Stimulated activated CD4-positive, alpha-beta T cell treated with anti-CD3 and anti-CD28 coated beads, TNF-alpha, amount 100 ng/mL, for 48 hours (primary cell): ENCODE measurements around the gene LCP2.
"Not testable (repeated sequence)": the region's sequence is repeated elsewhere in the genome, so short reads cannot be mapped to it uniquely, and the experiment has no call there.

ENCODE experiments used
- DNase-seq, 3 donors: peaks; one replicate each; pipeline ENCODE4 v3.0.0-alpha.2; 2020; ENCODE audit warnings: low read depth in 3 of 3

LCP2 gene

DNA sequence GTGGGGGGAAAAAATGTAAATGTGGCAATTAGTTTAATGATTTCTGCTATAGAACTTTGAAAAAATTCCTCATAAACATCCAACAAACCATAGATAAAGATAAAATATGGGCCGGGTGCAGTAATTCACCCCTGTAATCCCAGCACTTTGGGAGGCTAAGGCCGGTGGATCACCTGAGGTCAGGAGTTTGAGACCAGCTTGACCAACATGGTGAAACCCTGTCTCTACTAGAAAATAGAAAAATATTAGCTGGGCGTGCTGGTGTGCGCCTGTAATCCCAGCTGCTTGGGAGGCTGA, 48.7 kb downstream of the LCP2 start:
- not testable (repeated sequence) for DNase-seq

DNA sequence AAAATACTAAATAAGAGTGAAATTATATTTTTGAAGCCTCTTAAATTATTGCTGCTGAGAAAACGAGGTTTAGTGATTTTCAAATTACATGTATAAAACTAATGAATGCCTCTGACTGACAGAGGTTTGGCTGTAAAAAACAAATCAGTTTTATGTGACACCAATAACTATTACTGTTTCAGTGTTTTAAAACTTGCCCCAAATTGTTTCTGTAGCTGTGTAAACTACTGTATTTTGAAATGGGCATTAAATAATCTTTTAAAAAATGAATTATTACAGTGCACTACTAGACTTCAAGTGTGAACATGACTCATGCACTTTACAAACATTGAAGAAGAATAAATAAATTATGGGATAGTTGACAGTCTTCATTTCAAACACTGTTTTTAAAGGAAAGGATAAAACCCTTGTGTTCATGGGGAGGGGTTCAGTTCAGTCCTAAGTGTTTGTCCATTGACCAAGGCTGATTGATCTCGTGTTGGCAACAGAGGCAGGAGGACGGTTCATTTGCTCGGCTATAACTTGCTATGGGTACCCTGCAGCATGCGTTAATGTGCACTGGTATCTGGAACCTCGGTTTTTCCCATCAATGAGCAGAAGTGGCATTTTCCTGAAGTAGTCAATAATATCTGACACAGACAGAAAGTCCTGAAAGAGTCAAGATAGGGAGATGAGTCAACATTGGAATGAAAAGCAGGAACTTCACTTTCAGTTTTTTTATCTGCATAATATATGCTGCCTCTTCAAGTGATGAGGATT, 49.2 kb downstream of the LCP2 start:
- DNase-seq: no peak

DNA sequence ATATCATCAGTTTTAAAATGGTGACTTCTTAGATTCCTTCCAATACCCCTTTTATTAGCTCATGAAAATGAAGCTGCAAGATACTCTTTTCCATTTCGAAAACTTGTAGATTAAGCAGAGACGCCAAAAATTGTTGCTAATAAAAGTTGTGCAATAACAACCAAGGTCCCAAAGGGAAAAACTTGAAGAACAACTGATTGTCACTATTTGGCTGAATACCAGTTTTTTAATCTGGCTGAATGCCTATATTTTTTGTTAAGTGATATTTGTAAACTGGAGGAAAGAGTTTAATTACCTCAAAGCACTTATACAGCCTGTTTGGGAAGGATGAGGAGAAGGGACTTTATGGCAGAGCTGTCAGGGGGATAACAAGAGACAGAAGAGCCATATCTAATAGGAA, 50.2 kb downstream of the LCP2 start:
- DNase-seq: no peak

DNA sequence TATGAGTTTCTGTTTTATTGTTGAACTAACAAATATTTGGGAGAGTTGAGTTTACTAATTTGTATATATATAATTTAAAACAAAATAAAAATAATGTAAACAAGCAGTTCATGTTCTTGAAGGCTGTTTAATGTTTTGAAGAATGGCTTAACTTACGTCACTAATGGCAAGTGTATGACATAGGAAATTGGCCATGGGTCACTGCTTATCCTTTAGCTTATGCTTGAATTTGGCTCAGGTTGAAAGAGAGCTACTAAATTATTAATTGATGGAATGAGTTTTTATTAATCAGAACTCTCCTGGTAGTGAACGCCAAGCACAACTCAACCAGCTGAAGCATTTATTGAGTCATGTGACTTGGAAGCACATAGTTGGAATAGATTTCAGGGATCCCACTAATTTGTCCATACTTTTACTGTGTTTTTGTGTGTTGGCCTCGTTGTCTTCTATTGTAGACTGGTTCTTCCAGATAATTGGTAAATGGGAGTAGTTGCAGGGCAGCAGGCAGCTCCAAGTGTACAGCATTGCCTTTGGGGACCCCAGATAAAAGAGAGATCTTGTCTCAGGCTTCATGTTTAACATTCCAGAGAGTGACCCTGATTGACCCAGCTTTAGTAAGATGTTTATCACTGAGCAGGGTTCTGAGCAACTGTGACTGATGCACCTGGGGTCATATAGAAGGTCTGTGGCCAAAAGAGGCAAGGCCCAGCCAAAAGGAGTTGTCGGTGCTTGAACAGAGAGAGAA, 51.3 kb downstream of the LCP2 start:
- DNase-seq: no peak

DNA sequence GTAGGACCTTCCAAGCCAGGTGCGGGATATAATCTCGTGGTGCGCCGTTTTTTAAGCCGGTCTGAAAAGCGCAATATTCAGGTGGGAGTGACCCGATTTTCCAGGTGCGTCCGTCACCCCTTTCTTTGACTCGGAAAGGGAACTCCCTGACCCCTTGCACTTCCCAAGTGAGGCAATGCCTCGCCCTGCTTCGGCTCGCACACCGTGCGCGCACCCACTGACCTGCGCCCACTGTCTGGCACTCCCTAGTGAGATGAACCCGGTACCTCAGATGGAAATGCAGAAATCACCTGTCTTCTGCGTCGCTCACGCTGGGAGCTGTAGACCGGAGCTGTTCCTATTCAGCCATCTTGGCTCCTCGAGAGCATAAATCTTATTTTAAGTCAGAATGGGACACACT, 52.1 kb downstream of the LCP2 start:
- not testable (repeated sequence) for DNase-seq

DNA sequence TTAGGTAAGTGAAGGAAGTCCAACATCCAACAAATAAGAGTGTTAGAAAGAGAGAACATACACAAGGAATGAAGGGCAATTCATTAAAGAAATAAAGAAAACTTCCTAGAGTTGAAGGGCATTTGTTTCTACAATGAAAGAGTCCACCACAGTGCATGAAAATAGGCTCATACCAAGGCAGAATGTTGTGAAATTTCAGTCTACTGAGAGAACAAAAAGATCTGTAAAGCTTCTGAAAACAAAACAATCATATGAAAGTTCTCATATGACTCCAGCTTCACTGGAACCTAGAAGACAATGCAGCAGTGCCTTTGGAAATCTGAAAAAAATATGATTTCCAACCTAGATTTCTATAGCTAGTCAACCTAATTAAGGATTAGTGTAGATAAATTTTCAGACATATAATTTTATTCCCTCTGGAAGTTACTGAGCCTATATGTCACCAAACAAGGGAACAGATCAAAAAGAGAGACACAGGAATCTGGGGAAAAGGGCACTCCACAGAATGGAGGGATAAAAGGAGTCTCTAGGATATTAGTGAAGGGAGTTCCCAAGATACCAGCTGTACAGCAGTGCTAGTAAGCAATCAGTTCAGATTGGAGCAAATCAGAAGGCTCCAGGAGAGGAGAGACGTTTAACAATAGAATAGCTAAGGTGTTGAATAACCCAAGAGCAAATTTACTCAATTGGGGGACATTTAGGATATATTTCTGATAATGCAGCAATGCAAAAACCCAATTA, 59.0 kb downstream of the LCP2 start:
- no peak for DNase-seq

DNA sequence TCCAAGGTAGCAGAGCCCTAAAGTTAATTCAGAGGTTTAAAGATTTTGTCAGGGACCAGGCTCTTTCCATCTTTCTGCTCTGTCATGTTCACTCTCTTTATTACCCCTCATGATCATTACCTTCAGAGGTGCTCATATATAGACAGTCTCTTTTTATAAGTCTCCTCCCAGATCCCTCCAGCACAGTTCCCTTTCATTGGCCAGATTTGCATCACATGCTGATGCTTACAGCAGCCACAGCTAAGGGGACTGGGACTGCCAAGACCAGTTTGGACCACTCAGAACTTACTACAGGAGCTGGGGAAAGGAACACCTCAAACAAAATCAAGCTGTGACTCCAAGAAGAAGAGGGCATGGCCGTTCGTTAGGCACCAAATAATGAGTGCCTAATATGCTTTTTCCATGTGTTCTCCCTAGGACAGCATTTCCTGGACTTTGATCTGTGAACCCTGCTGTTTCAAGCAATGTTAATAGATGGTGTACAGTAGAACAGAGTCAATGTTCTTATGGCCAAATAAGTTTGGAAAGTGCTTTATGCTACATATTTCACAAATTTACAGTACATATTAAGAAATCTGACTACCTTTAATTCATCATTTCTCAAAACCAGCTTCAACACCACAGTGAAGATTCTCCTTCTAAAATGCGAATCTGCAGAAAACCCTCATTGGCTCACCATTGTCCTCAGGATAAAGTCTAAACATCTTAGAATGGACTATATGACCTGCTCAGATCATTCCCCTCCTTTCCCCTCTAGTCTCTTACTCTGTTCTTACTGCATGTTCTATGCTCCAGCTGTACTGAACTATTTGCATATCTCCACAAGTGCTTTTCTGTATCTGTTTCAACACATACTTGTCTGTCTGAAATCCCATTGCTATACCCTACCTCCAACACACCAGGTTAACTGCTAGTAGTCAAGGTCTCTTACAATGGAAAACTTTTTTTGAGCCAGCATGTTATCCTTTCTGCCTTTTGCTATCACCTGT, 61.4 kb downstream of the LCP2 start:
- no peak for DNase-seq

DNA sequence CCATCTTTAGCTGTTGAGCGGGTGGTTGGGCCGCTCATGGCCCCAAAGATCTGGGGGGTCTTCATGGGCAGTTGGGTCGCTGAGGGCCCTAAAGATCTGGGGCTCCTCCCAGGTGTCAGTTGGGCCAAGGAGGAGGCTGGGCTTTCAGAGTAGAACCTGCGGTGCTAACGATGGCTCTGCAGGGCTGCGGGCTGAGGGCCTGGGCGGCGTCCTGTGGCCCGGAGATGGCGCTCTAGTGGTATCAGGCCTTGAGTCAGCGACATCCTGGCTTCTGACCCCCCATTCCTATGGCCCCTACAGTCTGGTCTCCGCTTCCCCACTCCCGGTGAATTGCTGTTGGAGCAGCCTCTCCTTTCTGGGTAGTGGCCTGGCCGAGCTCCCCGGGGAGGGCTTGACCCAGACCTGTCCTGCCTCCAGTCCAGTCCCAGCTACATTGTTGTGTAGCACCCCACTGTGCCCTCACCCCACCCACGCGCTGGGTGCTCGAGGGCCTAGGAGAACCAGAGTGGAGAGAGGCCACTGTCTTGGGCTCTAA, 64.2 kb downstream of the LCP2 start:
- no peak for DNase-seq

DNA sequence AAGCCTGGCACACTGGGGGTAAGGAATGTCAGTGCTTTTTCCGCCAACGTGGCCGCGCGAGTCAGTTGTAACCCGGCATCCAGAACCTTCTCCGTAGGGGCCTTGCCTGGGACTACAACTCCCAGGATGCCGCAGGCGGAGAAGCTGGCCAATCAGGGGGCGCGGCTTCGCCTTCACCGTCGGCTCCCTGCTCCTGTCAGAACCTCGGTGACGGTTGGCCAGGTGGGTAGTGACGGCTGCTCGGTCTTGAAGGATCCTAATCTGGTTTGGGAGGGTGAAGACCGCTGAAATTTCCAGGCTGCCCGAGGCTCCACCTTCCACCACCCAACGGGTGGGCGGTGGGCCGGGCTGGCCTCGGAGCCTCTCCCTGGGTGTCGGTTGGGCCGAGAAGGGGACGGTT, 64.8 kb downstream of the LCP2 start, which contains the start of gene C5orf58:
Gene C5orf58 (plus strand): TSS at position 200 of the 400 bp plus-strand sequence. CDS start 1,992 bp downstream, outside the sequence.
- no peak for DNase-seq

DNA sequence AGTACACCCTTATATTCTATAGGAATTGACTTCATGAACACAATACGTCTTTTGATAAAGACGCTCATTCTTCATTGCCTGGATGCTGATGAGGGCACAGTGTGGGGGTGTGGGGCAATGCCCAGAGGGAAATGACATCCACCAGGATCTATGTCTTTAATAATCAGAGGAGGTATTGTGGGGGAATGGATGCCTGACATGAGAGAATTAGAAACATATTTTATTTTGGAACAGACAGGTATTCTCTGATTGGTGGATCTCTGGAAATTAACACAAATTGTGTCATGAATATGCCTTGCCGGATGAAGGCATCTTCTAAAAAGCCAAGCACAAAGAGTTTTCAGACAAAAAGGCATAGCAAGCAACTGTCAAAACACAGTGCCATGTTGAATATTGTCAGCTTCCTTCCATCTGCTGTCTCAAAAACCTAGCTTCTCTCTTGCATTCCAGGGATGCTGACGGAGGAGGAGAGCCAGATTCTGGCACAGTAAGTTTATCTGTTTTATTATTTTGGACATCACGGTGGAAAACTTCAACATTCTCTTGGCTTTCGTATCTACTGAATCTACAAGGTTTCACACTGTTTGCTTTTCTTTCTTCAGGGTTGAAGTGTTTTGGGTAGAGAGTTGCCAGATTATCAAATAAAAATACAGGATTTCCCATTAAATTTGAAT, 68.7 kb downstream of the LCP2 start:
- no peak for DNase-seq

DNA sequence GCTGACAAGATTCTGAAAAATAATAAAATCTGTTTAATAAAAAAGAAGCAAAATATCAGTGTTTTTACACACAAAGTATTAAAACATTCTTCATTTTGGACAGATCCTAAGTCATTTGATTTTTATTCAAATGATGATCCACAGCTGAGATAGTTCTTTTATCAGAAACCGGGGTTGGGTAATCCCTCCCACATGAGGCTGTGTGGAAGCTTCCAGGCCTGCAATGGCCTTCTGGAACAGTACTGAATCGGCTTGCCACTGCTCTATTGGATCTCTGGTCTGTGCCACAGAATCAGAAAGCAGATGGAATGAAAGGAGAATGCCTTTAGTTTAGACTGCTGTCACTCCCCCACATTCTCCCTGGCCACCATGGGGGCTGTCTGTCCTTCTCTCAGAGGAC, 70.9 kb downstream of the LCP2 start:
- no peak for DNase-seq

DNA sequence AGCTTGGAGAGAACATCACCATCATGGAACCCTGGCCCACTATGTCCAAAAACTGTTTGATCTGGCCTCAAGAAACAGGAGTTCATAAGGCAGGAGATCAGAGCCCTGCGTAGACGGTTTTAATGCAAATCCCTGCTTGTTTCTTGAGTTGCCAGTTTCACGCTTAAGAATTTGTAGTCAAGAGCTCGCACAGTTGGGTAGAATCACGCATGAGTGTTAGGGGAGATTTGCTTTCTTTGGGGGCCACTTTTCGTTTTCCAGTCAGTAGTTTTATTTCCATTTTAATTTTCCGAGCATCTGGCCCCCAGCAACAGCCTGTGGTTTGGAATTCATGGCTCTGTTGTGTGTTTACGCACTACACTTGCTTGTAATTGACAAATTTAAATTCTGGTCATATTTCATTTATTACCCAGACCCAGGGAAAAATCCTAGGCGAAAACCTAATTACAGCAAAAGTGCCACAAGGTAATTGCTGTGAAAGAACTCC, 71.4 kb downstream of the LCP2 start:
- no peak for DNase-seq

DNA sequence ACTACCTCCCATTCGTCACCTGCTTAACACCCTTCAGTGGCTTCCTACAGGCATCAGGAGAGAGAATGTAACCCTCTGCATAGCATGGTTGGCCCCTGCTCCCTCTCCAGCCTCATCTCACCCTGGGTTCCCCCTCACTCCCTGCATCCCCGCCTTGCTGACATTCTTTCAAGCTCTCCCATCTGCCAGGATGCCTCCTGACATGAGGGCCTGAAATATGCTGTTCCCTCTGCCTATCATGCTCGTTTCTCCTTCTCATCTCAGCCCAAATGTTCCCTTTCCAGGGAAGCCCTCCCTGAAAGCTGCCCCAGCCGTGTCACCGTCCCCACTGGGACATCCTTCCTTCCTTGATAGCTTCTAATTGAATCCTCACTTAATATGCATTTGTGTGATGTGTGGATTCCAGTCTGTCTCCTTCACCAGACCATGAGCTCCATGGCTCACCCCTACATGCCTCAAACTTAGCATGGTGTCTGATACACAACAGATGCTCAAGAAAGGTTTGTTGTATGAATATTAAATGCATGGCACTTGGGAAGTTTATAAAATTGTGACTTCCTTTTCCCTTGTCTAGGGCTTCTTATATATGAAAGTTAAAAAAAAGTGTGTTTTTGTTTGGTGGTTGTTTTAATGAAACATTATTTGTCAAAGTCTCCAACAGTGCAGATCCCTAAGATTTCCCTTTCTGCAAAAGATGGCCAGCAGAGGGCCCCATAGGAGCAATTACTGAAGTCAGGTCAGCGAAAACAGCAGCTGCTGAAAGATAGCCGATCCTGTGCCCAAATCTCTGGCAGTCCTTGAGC, 72.0 kb downstream of the LCP2 start:
- peak; percentile 41 to 76 (median 73) for DNase-seq

DNA sequence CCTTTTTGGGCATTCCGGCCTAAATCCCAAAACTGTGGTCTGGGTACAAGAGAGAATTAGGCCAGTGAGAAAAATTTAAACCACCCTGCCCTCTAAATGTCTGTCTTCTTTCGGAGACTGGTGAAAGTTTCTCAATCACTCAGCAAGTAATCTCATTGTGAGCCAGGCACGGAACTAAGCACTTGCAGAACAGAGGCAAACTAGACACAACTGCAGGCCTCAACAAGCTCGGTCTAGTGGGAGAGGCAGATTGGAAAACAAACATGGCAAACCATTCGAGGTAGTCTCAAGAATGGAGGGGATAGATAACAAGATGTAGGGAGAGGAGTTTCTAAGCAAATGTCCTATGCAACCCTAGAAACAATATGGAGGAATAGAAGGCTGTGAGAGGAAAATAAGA, 73.7 kb downstream of the LCP2 start:
- DNase-seq: no peak

DNA sequence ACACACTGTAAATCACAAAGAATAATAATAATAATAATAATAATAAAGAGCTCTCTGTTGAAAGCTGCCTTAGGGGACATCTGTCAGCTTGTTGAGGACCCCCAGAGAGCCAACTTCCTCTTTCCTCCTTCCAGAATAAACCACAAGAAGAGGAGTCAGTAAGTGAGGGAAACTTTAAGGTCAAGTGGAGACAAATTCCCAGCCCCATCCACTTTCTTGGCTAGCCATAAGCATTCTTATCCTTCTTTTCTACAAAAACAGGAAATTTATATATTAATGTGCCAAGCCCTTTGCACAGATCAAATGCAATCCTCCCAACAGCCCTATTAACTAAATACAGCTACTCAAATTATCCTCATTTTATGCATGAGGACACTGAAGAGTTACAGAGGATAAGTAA, 74.2 kb downstream of the LCP2 start:
- no peak for DNase-seq

DNA sequence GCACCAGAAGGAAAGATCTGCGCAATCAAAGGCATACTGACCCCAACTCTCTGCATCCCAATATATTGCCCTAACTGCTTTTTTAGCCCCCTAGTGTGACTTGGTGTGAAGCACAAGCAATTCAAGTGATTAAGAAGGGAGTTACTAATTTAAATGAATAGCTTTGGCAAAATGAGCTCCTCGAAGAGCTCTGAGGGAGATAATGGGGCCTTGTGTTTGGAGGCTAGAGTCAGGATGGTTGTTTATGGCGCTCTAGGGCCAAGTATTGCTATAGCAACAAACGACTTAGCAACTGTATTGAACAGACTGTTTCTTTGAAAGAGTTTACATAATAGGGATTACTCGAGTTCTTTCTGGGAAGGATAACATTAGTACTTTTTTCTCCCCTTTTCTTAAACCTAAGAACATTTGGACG, 76.2 kb downstream of the LCP2 start:
- no peak for DNase-seq

DNA sequence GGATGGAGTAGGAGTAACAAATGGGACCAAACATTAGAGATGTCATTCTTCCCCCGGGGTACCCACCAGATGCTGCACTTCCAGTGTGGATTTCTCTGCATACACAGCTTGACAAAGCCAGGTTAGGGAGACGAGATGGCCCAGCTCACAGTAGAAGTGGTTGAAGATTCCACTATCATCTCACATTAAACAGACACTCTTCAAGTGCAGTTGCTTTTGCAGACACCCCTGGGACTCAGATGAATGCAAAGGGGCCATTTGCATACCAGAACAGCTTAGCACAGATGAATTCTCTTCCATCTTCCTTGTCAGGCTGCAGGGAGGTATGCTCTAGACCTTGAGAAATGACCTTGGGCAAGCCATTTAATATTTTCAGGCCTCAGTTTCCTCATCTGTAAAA, 77.4 kb downstream of the LCP2 start:
- no peak for DNase-seq

DNA sequence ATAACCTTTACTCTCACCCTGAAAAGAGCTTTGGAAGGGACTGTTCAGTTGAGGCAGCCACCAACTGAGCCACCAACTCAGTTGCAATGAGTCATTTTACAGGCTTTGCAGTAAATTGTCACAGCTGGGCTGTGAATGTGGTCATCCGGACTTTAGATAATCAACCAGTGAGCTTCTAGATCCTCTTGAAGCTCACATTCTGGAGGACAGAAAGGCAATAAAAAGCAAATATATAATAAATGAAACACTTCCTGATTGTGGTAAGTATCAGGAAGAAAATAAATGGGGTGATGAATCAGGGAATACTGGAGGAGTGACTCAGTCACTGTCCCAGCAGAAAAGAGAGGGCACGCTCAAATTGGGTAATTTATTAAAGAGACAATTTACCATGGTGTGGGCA, 78.0 kb downstream of the LCP2 start:
- no peak for DNase-seq

DNA sequence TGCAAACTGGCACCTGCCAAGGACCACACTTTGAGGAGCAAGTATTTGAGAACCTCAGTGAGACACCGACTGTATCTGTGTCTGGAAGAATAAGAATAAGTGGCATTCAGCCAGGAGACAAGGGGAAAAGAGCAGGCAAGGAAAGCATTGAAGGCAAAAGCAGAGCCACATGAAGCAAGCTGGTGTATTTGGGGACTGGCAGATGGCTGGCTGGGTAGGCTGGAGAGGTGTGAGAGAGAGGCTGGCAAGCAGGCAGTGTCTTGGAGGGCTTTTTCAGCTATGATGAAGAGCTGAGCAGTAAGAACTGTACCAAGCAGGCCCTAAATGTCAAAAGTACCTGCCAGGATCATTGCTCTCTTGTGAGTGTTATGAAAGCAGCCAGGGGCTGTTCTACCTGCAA, 78.9 kb downstream of the LCP2 start:
- DNase-seq: no peak

DNA sequence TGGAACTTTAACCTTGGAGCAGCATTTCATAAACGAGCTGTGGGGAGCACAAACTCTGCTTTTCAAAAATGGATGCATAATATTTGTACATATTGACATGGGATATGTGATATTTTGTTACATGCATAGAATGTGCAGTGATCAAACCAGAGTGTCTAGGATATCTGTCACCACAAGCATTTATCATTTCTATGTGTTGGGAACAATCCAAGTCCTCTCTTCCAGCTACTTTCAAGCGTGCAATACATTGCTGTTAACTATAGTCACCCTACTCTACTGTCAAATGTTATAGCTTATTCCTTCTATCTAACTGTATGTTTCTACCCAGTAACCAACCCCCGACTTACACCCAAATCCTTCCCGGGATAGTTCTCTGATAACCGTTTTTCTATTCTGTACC, 79.7 kb downstream of the LCP2 start:
- DNase-seq: no peak
